HL-60 (cell line): ENCODE data around the gene TNFSF13B.
"Not testable (repeated sequence)": the region's sequence is repeated elsewhere in the genome, so short reads cannot be mapped to it uniquely, and the experiment has no call there.

ENCODE experiments used
- DNase-seq, 2 experiments: peaks; one replicate each; pipeline ENCODE4 v3.0.0-alpha.2; 2010 to 2020; ENCODE audit warnings: low read depth in 1 of 2, low spot score in 1 of 2
- H3K27ac ChIP-seq: fragments of 250-450 bp; sonication (Bioruptor Pico); replicated peaks from 2 replicates; pipeline ENCODE4 v1.5.1; 2020; ENCODE audit warnings: mild to moderate bottlenecking, moderate library complexity
- H3K27me3 ChIP-seq: fragments of 250-450 bp; sonication (Bioruptor Pico); 2 replicates; pipeline ENCODE4 v1.5.1; 2021; ENCODE audit warnings: mild to moderate bottlenecking, moderate library complexity; ENCODE audit not compliant: insufficient read depth, poor library complexity, severe bottlenecking
- H3K4me3 ChIP-seq: replicated peaks from 2 replicates; pipeline ENCODE4 v1.5.1; 2011; ENCODE audit warnings: mild to moderate bottlenecking, control low read depth, low read length; ENCODE audit not compliant: insufficient read depth
- CTCF ChIP-seq: IDR thresholded peaks from one replicate; pipeline ENCODE4 v1.5.1; 2011; ENCODE audit warnings: low read length, control low read depth, inconsistent platforms; ENCODE audit not compliant: insufficient read depth
- GABPA ChIP-seq: IDR thresholded peaks from 2 replicates; pipeline ENCODE4 v1.6.1; 2012; ENCODE audit warnings: low read depth
- POLR2AphosphoS5 ChIP-seq: IDR thresholded peaks from 2 replicates; pipeline ENCODE4 v1.6.1; 2012; ENCODE audit warnings: low read depth
- SPI1 ChIP-seq: IDR thresholded peaks from 2 replicates; pipeline ENCODE4 v1.6.1; 2012; ENCODE audit warnings: low read depth, mild to moderate bottlenecking, borderline replicate concordance
- TF ChIP-seq, protein P1 (sequence below): IDR thresholded peaks from 2 replicates; pipeline ENCODE4 v1.6.1; 2012; ENCODE audit warnings: low read depth; ENCODE audit not compliant: insufficient replicate concordance

Gene TNFSF13B

GRCh38 chr13:108266321-108266990 lies 3.1 kb upstream of the TNFSF13B start:
- TF ChIP-seq, protein P1, sequence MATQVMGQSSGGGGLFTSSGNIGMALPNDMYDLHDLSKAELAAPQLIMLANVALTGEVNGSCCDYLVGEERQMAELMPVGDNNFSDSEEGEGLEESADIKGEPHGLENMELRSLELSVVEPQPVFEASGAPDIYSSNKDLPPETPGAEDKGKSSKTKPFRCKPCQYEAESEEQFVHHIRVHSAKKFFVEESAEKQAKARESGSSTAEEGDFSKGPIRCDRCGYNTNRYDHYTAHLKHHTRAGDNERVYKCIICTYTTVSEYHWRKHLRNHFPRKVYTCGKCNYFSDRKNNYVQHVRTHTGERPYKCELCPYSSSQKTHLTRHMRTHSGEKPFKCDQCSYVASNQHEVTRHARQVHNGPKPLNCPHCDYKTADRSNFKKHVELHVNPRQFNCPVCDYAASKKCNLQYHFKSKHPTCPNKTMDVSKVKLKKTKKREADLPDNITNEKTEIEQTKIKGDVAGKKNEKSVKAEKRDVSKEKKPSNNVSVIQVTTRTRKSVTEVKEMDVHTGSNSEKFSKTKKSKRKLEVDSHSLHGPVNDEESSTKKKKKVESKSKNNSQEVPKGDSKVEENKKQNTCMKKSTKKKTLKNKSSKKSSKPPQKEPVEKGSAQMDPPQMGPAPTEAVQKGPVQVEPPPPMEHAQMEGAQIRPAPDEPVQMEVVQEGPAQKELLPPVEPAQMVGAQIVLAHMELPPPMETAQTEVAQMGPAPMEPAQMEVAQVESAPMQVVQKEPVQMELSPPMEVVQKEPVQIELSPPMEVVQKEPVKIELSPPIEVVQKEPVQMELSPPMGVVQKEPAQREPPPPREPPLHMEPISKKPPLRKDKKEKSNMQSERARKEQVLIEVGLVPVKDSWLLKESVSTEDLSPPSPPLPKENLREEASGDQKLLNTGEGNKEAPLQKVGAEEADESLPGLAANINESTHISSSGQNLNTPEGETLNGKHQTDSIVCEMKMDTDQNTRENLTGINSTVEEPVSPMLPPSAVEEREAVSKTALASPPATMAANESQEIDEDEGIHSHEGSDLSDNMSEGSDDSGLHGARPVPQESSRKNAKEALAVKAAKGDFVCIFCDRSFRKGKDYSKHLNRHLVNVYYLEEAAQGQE: no peak
- TF ChIP-seq SPI1: peak; percentile 70; the same call in 1 of the 2 replicates
- TF ChIP-seq GABPA: peak; percentile 63; the same call in 1 of the 2 replicates
- peak; percentile 49; the same call in 1 of the 2 replicates for TF ChIP-seq POLR2AphosphoS5
- peak in 1 of 2 experiments; percentile 61 for DNase-seq
- H3K27me3 ChIP-seq: no peaks in the 10 kb centered on the region
- H3K27ac ChIP-seq: peak overlapping the region; percentile 87
- H3K4me3 ChIP-seq: no peak overlapping the region

DNA sequence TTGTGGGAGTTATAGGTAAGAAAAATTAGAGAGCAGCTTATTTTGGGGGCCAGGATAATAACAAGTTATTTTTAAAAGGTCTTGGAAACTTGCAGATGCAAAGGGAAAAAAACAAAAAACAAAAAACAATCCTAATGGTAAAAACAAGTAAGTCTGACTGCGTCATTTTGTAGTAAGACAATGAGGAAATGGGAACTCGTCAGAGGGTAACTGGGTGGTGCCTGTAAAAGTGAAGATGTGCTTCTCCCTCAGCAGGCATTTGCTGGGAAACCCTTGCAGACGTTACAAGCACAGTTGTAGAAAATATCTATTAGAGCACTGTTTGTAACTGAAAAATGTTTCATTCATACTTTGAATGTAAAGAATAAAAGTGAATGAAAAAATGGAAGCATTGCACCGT lies 2.2 kb upstream of the TNFSF13B start:
- peak; percentile 57; the same call in 1 of the 2 replicates for TF ChIP-seq SPI1
- TF ChIP-seq, protein P1: no peak
- no peak overlapping the region for H3K4me3 ChIP-seq
- no peaks in the 10 kb centered on the region for H3K27me3 ChIP-seq
- DNase-seq: peak in 1 of 2 experiments; percentile 70
- H3K27ac ChIP-seq: peak overlapping the region; percentile 87

DNA sequence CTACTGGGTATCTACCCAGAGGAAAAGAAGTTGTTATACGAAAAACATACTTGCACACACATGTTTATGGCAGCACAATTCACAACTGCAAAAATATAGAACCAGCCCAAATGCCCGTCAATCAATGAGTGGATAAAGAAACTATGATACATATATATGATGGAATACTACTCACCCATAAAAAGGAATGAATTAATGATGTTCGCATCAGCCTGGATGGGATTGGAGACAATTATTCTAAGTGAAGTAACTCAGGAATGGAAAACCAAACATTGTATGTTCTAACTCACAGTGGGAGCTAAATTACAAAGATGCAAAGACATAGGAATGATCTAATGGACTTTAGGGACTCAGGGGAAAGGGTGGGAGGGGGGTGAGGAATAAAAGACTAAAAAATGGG lies 1.7 kb upstream of the TNFSF13B start:
- H3K27ac ChIP-seq: peak overlapping the region; percentile 87
- DNase-seq, H3K27me3 ChIP-seq, H3K4me3 ChIP-seq: not testable (repeated sequence)

DNA sequence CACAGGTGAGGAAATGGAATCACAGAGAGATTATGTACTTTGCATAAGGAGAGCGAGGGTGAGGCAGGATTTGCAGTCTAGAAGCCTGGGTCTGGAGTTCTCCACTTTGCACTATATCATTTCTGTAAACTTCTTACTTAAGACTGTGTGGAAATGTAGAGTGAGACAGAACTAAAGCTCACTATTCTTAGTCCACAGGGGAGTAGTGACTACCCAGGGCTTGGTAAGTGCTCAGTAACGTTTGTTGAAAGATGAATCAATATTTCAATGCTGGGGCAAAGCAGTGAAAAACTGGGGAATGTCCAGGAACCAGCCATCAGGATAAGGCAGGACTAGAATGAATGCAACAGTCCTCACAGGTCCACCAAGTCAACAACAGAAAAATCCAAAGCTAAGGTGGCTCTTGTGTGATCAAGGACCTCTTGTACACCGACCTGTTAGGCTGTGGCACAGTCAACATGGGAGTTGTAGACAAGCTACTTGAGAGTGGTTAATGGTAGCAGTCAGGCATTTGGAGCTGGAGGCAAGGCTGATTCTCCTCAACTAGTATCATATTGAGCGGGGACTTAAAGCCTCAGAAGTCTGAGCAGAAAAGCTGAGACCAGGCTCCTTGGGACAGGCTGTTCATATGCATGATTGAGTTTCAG lies 929 bp upstream of the TNFSF13B start:
- peak overlapping the region; percentile 87 for H3K27ac ChIP-seq
- no peak overlapping the region for H3K4me3 ChIP-seq
- H3K27me3 ChIP-seq: no peaks in the 10 kb centered on the region
- peak in 1 of 2 experiments; percentile 33 for DNase-seq
- TF ChIP-seq CTCF (no peak), POLR2AphosphoS5 (no peak), GABPA (no peak), SPI1 (no peak)
- TF ChIP-seq, protein P1: no peak
